Activated T-cell treated with anti-CD3 and anti-CD28 coated beads, Interleukin-2, amount 50 U/mL, for 1 hour (primary cell): ENCODE results near the gene KATNBL1.
"Not testable (repeated sequence)": the region's sequence is repeated elsewhere in the genome, so short reads cannot be mapped to it uniquely, and the experiment has no call there.

Source experiments
- DNase-seq: peaks from one replicate; pipeline ENCODE4 v3.0.0-alpha.2; 2020

Gene KATNBL1

GRCh38 chr15:34209421-34210282 is at the start of gene KATNBL1:
Gene KATNBL1 (minus strand): TSS chr15:34210096. CDS start chr15:34163676, 46,420 bp downstream.
- DNase-seq: peak; percentile 97

- DNase-seq: no peak
Observed at GRCh38 chr15:34259566-34259965, 49.7 kb upstream of the KATNBL1 start.

- DNase-seq: no peak
Observed at GRCh38 chr15:34258151-34258550, 48.3 kb upstream of the KATNBL1 start.

- no peak for DNase-seq
Observed at GRCh38 chr15:34252545-34252944, 42.6 kb upstream of the KATNBL1 start.

- no peak for DNase-seq
Observed at GRCh38 chr15:34248190-34248589, 38.3 kb upstream of the KATNBL1 start.

GRCh38 chr15:34246276-34246976 is 36.5 kb upstream of the KATNBL1 start:
- DNase-seq: no peak

GRCh38 chr15:34243226-34243625 is 33.3 kb upstream of the KATNBL1 start:
- DNase-seq: no peak

GRCh38 chr15:34242331-34242710 is 32.4 kb upstream of the KATNBL1 start:
- DNase-seq: no peak

- no peak for DNase-seq
Observed at GRCh38 chr15:34241376-34242330, 31.8 kb upstream of the KATNBL1 start.

GRCh38 chr15:34240537-34240936 is 30.6 kb upstream of the KATNBL1 start:
- DNase-seq: no peak

- no peak for DNase-seq
Observed at GRCh38 chr15:34239151-34239808, 29.4 kb upstream of the KATNBL1 start.

GRCh38 chr15:34233614-34234013 is 23.7 kb upstream of the KATNBL1 start:
- no peak for DNase-seq

- no peak for DNase-seq
Observed at GRCh38 chr15:34223904-34224596, 14.2 kb upstream of the KATNBL1 start.

- no peak for DNase-seq
Observed at GRCh38 chr15:34217587-34218225, 7.8 kb upstream of the KATNBL1 start.

- DNase-seq: no peak
Observed at GRCh38 chr15:34216527-34217270, 6.8 kb upstream of the KATNBL1 start.

- DNase-seq: no peak
Observed at GRCh38 chr15:34214135-34214534, 4.2 kb upstream of the KATNBL1 start.

GRCh38 chr15:34213690-34214089 is 3.8 kb upstream of the KATNBL1 start:
- DNase-seq: no peak

GRCh38 chr15:34206011-34206410 is 3.9 kb downstream of the KATNBL1 start:
- DNase-seq: no peak

GRCh38 chr15:34203936-34204335 is 6.0 kb downstream of the KATNBL1 start:
- DNase-seq: no peak

- DNase-seq: no peak
Observed at GRCh38 chr15:34203305-34203704, 6.6 kb downstream of the KATNBL1 start.

- DNase-seq: not testable (repeated sequence)
Observed at GRCh38 chr15:34193272-34193671, 16.6 kb downstream of the KATNBL1 start.
